ENCODE data around the gene SULT1C2.
"Not testable (repeated sequence)": the region's sequence is repeated elsewhere in the genome, so short reads cannot be mapped to it uniquely, and the experiment has no call there.

SULT1C2 gene

GRCh38 chr2:108288534-108289106 lies at the start of gene SULT1C2:
TSS of gene SULT1C2 (plus strand) at chr2:108288895. CDS start at chr2:108293668, 4,773 bp downstream.
- peak; percentile 17 for DNase-seq

- DNase-seq, result no peak
These were observed 48.9 kb upstream of the SULT1C2 start, which contains the start of gene SULT1C3 for GRCh38 chr2:108239786-108240185. TSS of gene SULT1C3 (plus strand) at chr2:108239968. CDS start at chr2:108247195, 7,227 bp downstream.

DNA sequence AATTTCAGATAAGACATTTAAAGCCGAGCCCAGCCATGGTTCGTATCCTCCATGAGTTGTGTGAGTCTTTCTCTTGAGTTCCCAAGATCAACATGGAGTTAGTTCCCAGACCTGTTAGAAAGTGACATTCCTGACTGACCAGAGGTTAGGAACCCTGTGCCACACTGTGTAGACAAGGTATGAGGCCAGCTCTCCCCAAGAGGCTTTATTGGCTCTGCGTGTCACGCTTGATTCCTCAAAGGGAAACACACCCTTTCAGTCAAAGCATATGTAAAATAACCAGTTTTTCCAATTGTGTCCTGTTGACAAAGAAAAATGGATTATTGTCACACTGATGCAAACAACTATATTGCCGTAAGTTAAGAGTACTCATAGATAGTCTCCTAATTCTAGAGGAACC lies 47.7 kb upstream of the SULT1C2 start:
- no peak for DNase-seq

GRCh38 chr2:108243566-108243965 lies 45.1 kb upstream of the SULT1C2 start:
- DNase-seq, result no peak

DNA sequence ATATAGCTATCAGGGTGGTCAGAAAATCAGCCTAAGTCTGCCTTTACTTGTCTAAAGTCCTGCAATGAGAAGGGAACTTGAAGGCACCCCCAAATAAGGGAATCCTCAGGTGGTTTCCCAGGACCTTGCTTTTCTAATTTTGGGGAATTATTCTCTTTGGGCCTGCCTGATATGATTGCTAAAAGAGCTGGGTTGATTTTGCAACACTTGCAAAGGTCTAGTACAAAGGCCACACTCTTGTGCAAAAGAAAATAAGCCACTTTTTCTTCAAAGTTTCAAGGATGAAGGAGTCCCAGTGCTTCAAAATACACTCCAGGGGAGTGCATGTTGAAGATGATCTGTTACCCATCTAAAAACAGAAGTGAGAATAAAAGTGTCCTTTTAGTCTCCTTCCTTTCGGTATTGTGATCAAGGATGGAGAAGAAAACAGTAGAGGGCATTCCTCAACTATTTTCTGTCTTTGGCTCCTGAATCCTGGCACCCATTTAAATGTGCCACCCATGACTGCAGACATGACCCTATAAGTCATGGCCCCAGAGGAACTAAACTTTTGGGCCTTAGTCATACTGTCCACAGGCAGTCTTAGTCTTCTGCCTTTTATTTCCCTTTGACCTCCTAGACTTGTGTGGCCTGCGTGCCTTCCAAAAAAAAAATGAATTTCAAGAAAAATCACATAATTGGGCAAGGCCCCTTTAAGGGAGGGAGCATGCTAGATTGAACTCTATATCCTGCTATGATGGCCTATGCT lies 43.9 kb upstream of the SULT1C2 start:
- DNase-seq, result no peak

GRCh38 chr2:108253106-108253505 lies 35.6 kb upstream of the SULT1C2 start:
- DNase-seq, result no peak

DNA sequence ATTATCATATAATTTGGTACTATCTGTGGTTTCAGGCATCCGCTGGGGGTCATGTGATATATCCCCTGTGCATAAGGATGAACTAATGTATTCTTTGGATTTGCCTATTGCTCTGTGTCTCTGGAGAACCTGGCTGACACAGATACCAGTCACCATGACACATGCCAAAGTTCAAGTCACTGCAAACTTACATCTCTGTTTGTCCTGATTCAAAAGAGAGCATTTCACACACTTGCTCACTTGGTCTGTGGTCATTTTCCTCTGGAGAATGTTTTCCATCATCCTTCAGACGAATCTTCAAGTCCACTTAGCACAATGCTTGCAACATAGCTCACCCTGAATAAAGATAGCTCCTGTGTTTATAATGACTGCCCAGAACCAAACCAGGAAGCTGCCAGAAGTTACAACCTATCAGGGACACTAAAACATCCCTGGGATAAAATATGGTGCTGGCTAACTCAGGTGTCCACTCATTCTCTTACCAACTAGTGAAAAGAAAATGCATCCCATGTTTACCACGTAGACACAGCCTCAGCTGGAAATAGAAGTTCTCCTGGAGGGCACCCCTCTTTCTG lies 30.9 kb upstream of the SULT1C2 start:
- DNase-seq, result no peak

DNA sequence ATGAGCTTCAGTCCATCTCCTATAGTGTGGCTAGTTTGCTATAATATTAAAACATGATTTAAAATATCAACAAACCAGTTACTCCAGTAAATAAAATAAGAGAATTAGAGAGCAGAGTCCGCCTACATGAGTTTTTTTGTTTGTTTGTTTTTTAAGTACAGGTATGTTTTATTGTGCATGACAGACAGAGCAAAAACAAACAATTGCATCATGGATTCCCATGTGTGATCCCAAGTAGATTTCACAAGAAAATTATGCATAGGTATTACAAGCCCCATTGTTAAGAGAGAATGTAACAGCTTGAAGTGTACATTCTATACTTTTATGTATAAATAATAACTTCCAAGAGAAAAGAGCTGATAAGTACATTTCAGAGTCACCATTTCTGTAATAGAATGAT lies 27.9 kb upstream of the SULT1C2 start:
- no peak for DNase-seq

GRCh38 chr2:108262036-108262435 lies 26.7 kb upstream of the SULT1C2 start:
- no peak for DNase-seq

DNA sequence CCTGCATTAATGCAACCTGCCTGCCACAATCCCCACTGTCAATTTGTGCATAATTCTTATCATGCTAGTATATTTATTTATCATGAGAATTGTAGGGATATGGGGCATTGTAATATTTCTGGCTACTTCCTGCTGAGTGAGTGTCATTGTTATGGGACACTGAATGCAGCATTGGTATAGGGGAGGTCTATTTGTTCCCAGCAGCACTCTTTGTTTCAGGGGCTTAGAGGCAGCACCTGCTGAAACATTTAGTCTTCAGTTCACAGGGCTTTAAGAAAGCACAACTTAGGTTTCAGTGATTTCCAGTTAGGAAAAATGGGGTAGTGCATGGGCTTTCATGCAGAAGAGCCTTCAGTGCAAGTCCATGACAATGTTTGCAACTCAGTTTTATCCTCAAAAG lies 25.3 kb upstream of the SULT1C2 start:
- no peak for DNase-seq

DNA sequence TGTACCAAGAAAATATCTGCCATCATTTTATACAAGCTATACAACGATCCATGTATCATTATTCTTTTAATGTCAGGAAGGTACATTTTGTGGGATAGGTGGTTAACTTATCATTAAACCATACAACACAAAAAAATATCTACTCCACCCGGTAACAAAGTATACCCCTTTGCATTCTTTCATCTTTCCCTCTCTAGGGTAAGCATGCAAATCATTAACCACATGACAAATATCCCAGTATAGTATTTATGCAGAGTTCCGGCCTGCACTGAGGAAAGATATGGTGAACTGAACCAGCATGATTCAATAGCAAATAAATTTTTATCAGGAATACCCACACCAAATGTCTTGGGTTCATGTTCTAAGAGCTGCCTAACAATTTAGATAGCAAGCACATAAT lies 22.5 kb upstream of the SULT1C2 start:
- no peak for DNase-seq

DNA sequence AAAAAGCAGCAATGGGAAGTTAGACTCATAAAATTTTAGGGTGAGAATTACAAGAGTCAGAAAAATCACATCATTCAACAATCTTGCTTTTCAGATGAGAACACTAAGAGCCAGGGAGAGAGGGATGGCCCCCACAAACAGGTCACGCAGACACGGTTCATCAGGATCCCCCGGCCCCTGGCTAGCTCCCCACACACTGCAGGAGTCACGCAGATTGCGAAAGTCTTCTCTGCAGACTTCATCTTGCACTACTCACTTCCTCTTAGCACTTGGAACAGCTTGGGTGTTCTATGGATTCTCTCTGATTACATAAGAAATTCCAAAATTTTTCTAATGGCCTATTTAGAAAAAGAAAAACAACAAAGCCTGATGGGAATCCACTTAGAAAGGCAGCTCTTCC lies 21.6 kb upstream of the SULT1C2 start:
- DNase-seq, result no peak

DNA sequence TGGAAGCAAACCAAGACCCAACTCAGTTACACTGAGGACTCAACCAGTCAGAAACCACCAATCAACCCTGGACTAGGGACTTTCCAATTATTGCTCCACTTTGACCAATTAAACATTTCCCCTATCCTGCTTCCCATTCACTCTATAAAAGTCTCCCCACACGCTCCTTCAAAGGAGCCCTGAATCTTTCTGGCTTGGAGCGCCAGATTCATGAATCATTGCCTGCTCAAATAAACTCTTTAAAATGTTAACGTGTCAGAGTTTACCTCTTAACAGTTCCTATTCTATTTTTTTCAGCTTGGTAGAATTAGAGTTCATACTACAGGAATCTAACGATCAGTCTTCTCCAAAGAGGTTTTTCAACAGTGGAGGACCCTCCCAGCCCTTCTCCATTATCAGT lies 20.7 kb upstream of the SULT1C2 start:
- DNase-seq, result no peak

DNA sequence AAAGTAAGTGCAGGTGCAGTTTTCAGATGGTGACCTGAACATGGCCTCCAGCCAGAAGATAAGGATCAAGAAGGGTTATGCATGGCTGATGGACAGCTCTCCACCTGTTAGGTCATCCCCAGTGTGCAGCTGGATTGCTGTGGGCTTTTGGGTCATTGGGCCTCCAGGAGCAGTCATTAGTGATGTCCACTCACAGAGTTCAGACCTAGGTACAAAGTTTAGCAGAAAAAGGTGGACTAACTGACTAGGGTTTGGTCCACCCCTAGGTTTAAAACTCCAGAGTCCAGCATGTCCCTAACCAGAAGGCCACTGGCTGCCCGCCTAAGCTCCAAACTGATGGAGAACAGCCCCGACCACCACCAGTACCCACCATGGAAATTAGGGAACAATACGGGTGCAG lies 18.3 kb upstream of the SULT1C2 start:
- DNase-seq, result no peak

DNA sequence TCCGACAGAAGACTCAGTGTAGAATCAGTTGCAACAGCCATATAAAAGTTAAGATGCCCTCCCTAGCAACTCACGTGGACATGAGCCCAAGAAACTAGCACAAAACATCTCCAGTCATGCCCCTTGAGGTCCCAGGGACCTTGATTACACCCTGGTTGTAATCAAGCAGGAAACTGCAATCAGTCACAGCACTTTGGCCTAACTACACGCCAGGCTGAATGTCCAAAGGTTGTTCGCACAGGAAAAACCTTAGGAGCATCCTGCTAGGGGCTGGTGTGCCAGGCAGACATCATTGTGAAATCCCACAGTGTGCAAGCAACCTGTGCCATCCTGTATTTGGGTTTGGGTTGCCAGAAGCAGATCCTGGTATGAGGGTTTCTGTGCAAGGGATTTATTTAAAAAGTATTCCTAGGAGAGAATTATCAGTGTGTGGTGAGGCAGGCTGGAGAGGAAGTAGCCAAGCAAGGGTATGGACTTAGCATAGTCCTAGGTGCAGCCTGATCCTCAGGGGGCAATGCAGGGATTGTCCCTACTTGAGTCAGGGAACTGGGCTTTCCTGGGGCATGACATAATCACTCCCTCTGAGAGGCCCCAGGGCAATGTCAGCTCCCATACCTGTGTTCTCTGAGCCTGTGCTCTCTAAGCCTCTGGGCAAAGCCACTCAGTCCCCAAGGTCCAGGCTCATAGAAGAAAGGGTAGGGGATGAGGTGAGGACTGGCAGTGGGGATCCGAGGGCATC lies 17.8 kb upstream of the SULT1C2 start:
- no peak for DNase-seq

DNA sequence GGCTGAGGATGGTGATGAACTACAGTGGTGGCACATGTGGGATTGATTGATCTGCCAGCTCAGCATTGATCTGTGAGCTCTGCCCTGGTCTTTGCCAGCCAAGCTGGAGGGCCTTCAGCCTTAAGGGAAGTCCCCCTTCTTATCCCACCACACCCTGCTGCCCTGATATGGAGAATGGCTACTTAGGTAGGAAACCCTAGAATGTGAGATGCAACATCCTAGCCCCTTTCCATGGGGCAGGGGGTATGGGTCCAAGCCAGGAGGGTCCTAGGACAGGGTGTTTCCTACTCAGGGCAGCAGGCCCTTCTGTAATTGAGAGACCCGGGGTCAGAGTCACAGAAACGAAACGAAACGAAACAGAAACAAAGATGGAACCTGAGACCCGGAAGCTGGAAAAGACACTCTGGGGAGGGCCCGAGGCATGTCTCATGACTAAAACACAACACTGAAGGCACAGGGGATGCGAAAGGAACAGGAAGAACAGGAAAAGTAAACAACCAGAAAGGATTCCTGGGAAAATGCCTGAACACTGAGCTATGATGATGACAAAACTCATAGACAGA lies 16.9 kb upstream of the SULT1C2 start:
- no peak for DNase-seq

GRCh38 chr2:108278631-108279030 lies 10.1 kb upstream of the SULT1C2 start:
- DNase-seq, result no peak

- DNase-seq, result no peak
These were observed 9.2 kb upstream of the SULT1C2 start for GRCh38 chr2:108279468-108279867.

GRCh38 chr2:108280466-108280865 lies 8.2 kb upstream of the SULT1C2 start:
- DNase-seq, result no peak

DNA sequence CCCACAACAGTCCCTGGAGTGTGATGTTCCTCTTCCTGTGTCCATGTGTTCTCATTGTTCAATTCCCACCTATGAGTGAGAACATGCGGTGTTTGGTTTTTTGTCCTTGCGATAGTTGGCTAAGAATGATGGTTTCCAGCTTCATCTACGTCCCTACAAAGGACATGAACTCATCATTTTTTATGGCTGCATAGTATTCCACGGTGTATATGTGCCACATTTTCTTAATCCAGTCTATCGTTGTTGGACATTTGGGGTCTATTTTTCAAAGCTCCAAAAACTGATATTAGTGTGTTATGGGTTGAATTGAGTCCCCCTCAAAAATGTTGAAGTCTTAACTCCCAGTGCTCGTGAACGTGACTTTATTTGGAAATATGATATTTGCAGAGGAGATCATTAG lies 4.1 kb upstream of the SULT1C2 start:
- DNase-seq, result not testable (repeated sequence)

GRCh38 chr2:108285616-108286015 lies 3.1 kb upstream of the SULT1C2 start:
- DNase-seq, result no peak

- DNase-seq, result no peak
These were observed 1.5 kb upstream of the SULT1C2 start for GRCh38 chr2:108287169-108287568.

DNA sequence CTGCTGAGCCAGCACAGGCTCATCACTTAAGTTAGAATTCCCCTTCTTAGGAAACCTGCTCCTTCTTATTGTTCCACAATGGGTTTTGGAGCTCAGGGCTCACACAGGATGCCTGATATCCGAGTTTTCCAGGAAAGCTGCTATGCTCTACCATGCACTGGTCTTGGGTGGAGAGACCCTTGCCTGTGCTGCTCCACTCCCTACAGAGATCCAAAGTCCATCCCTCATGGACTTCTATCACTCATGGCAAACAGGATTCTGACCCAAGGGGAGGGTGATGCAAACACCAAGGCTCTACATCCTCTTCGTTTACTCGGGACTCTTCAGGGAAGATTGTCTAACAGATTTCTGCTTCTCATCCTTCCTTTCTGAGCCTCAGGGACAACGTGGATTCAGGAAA lies 5.2 kb downstream of the SULT1C2 start:
- DNase-seq, result no peak

Data from retina (tissue), 1 donor.